GM19328 (cell line): ENCODE data around the gene P4HB.

Experiments
- ATAC-seq: cut with Tn5 transposase; IDR thresholded peaks from one replicate; pipeline ENCODE4 v1.9.1; 2021; ENCODE audit warnings: mild to moderate bottlenecking, moderate library complexity; ENCODE audit not compliant: unreplicated experiment

P4HB gene

GRCh38 chr17:81869221-81870130 is 9.1 kb upstream of the P4HB start:
- ATAC-seq = no peak

- ATAC-seq = no peak
Measured at GRCh38 chr17:81868674-81869220, 8.4 kb upstream of the P4HB start.

- no peak for ATAC-seq
Measured at GRCh38 chr17:81867991-81868673, 7.8 kb upstream of the P4HB start.

- ATAC-seq = no peak
Measured at GRCh38 chr17:81867170-81867990, 7.0 kb upstream of the P4HB start.

GRCh38 chr17:81866440-81867169 is 6.3 kb upstream of the P4HB start:
- ATAC-seq = no peak

- ATAC-seq = no peak
Measured at GRCh38 chr17:81865733-81866439, 5.6 kb upstream of the P4HB start.

- ATAC-seq = no peak
Measured at GRCh38 chr17:81865358-81865732, 5.0 kb upstream of the P4HB start.

GRCh38 chr17:81863833-81864768 is 3.8 kb upstream of the P4HB start:
- no peak for ATAC-seq

GRCh38 chr17:81863123-81863675 is 2.9 kb upstream of the P4HB start:
- no peak for ATAC-seq

- ATAC-seq = peak; percentile 79
Measured at GRCh38 chr17:81860756-81861568, 627 bp upstream of the P4HB start.

- no peak for ATAC-seq
Measured at GRCh38 chr17:81858967-81859905, 1.1 kb downstream of the P4HB start.

GRCh38 chr17:81858170-81858966 is 2.0 kb downstream of the P4HB start:
- ATAC-seq = no peak

- no peak for ATAC-seq
Measured at GRCh38 chr17:81854974-81855774, 5.2 kb downstream of the P4HB start.

- ATAC-seq = no peak
Measured at GRCh38 chr17:81852237-81852636, 8.1 kb downstream of the P4HB start.

- no peak for ATAC-seq
Measured at GRCh38 chr17:81851423-81851822, 8.9 kb downstream of the P4HB start.
